OCI-LY1 (cell line): ENCODE measurements around the gene HIGD2A.

Experiments
- H2AFZ ChIP-seq: fragments of 200-600 bp; sonication (generic), shearing (Covaris generic); 2 replicates; pipeline ENCODE4 v1.6.0; 2014; ENCODE audit warnings: antibody characterized with exemption, mild to moderate bottlenecking, low read length
- H3F3A ChIP-seq: fragments of 200-600 bp; sonication (generic), shearing (Covaris generic); 2 replicates; pipeline ENCODE4 v1.6.0; 2014; ENCODE audit warnings: mild to moderate bottlenecking, antibody characterized with exemption, low read length, moderate library complexity; ENCODE audit not compliant: insufficient read depth
- H3K27ac ChIP-seq: fragments of 200-600 bp; sonication (generic); 2 replicates; pipeline ENCODE4 v1.5.1; 2014; ENCODE audit warnings: low read length, mixed run types, mild to moderate bottlenecking, low read depth; ENCODE audit not compliant: poor library complexity, severe bottlenecking
- H3K27me3 ChIP-seq: fragments of 200-600 bp; sonication (generic); 2 replicates; pipeline ENCODE4 v1.6.0; 2014; ENCODE audit warnings: antibody characterized with exemption, mild to moderate bottlenecking, low read length, moderate library complexity; ENCODE audit not compliant: insufficient read depth
- H3K36me3 ChIP-seq: fragments of 200-600 bp; sonication (generic); 2 replicates; pipeline ENCODE4 v1.6.1; 2014; ENCODE audit warnings: mild to moderate bottlenecking, antibody characterized with exemption, low read length, moderate library complexity, mixed read lengths; ENCODE audit not compliant: insufficient read depth
- H3K4me1 ChIP-seq: fragments of 200-600 bp; sonication (generic); 2 replicates; pipeline ENCODE4 v1.5.1; 2014; ENCODE audit warnings: mild to moderate bottlenecking, low read length, moderate library complexity; ENCODE audit not compliant: insufficient read depth, severe bottlenecking
- H3K4me2 ChIP-seq: fragments of 200-600 bp; sonication (generic), shearing (Covaris generic); 2 replicates; pipeline ENCODE4 v1.6.1; 2014; ENCODE audit warnings: low read length
- H3K4me3 ChIP-seq: fragments of 200-600 bp; sonication (generic); 2 replicates; pipeline ENCODE4 v1.5.1; 2014; ENCODE audit warnings: low read length, low read depth, mild to moderate bottlenecking, mixed read lengths; ENCODE audit not compliant: poor library complexity, severe bottlenecking
- H3K79me2 ChIP-seq: fragments of 200-600 bp; shearing (Covaris generic); 2 replicates; pipeline ENCODE4 v1.6.1; 2016; ENCODE audit warnings: mixed run types, low read length, mixed read lengths; ENCODE audit not compliant: insufficient read depth
- H3K9ac ChIP-seq: fragments of 200-600 bp; sonication (generic), shearing (Covaris generic); 2 replicates; pipeline ENCODE4 v1.6.1; 2014; ENCODE audit warnings: mild to moderate bottlenecking, low read length, mixed read lengths
- H3K9me2 ChIP-seq: fragments of 200-600 bp; sonication (generic), shearing (Covaris generic); 2 replicates; pipeline ENCODE4 v1.6.1; 2014; ENCODE audit warnings: low read depth, mild to moderate bottlenecking, low read length, mixed read lengths
- H3K9me3 ChIP-seq: fragments of 200-600 bp; shearing (Covaris generic); 2 replicates; pipeline ENCODE4 v1.6.1; 2014; ENCODE audit warnings: low read length, mixed read lengths
- H4K20me1 ChIP-seq: fragments of 200-600 bp; sonication (generic), shearing (Covaris generic); 2 replicates; pipeline ENCODE4 v1.6.0; 2016; ENCODE audit warnings: mild to moderate bottlenecking, low read length; ENCODE audit not compliant: insufficient read depth
- EZH2 ChIP-seq: fragments of 200-600 bp; sonication (generic), shearing (Covaris generic); IDR thresholded peaks from 2 replicates; pipeline ENCODE4 v1.8.0; 2017; ENCODE audit warnings: borderline replicate concordance, mixed run types, mild to moderate bottlenecking, antibody characterized with exemption, low read length, moderate library complexity, mixed read lengths
- TF ChIP-seq, protein P1 (sequence below): fragments of 200-600 bp; sonication (generic), shearing (Covaris generic); IDR thresholded peaks from 2 replicates; pipeline ENCODE4 v1.5.1; 2017; ENCODE audit warnings: mild to moderate bottlenecking, antibody characterized with exemption, low read length, moderate library complexity, mixed read lengths

HIGD2A gene

DNA sequence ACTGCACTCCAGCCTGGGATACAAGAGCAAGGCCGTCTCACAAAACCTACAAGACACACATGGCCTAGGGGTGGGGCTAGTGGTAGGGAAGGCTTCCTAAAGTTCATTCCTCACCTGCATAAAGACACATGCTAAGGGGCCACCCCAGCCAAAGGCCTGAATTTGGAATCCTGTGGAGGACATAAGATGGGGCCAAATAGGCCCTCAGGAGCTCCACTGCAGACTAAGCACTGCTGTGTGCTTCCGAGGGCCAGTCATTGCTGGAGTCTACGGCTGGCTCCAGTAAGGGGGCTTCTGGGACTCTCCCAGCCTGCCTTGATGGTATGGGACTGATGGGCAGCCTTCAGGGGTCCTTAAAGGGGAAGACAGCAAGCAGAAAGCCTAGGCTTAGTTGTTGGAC is 5.8 kb upstream of the HIGD2A start:
- no peaks in the 10 kb centered on the region for H3K27me3 ChIP-seq
- peaks cover 81% of the 10 kb centered on the region for H3K36me3 ChIP-seq

DNA sequence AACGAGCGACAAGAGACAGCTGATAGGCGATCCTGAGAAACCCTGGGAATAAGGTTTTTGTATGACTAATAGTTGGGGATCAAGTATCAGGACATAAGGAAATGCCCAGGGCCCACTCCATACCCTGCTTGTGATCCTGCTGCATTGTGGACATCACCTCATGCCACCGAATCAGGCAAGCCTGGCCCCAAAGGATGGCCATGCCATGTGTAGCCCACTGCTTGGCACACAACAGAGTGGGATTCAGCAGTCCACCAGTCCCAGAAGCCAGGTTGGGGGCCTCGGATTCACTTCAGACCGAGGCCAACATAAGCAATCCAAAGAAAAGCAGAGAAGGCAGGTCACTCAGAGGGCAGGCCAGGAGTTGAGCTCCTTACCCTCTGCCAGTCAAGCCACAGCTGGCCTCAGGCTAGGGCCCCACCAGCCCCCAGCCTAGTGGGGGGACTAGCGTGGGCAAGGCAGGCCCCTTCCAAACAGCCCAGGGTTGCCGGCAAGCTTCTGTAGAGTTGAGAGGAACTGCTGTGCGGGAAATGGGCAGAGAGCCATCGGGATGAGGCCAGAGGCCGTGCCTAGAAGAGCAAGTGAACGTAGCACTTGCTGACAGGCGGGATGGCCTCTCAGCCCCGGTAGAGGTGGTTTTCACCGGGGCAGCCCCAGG is 5.2 kb upstream of the HIGD2A start:
- Histone ChIP-seq H3K79me2 (peaks cover 30% of the 10 kb centered on the region), H3K9me2 (no peaks in the 10 kb centered on the region), H3K4me1 (peaks cover 19% of the 10 kb centered on the region), H3K9me3 (no peaks in the 10 kb centered on the region), H3K36me3 (peaks cover 86% of the 10 kb centered on the region), H3K9ac (no peak overlapping the region), H4K20me1 (no peaks in the 10 kb centered on the region), H3K4me3 (no peak overlapping the region), H3K27me3 (no peaks in the 10 kb centered on the region), H3K27ac (no peak overlapping the region), H2AFZ (no peak overlapping the region), H3F3A (peaks cover 7% of the 10 kb centered on the region; the same call in 1 of the 2 replicates), H3K4me2 (no peak overlapping the region)
- TF ChIP-seq EZH2: no peak
- TF ChIP-seq, protein P1, sequence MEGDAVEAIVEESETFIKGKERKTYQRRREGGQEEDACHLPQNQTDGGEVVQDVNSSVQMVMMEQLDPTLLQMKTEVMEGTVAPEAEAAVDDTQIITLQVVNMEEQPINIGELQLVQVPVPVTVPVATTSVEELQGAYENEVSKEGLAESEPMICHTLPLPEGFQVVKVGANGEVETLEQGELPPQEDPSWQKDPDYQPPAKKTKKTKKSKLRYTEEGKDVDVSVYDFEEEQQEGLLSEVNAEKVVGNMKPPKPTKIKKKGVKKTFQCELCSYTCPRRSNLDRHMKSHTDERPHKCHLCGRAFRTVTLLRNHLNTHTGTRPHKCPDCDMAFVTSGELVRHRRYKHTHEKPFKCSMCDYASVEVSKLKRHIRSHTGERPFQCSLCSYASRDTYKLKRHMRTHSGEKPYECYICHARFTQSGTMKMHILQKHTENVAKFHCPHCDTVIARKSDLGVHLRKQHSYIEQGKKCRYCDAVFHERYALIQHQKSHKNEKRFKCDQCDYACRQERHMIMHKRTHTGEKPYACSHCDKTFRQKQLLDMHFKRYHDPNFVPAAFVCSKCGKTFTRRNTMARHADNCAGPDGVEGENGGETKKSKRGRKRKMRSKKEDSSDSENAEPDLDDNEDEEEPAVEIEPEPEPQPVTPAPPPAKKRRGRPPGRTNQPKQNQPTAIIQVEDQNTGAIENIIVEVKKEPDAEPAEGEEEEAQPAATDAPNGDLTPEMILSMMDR: no peak

More for the DNA sequence above, 5.8 kb upstream of the HIGD2A start:
- TF ChIP-seq EZH2: no peak
- TF ChIP-seq, protein P1: no peak
- Histone ChIP-seq H3K79me2 (peaks cover 23% of the 10 kb centered on the region), H3K4me1 (peaks cover 19% of the 10 kb centered on the region), H3K4me3 (no peak overlapping the region), H3K9ac (no peak overlapping the region), H3K9me2 (no peaks in the 10 kb centered on the region), H3K9me3 (no peaks in the 10 kb centered on the region), H3K4me2 (no peak overlapping the region), H4K20me1 (no peaks in the 10 kb centered on the region), H2AFZ (no peak overlapping the region), H3F3A (peaks cover 7% of the 10 kb centered on the region; the same call in 1 of the 2 replicates), H3K27ac (no peak overlapping the region)

DNA sequence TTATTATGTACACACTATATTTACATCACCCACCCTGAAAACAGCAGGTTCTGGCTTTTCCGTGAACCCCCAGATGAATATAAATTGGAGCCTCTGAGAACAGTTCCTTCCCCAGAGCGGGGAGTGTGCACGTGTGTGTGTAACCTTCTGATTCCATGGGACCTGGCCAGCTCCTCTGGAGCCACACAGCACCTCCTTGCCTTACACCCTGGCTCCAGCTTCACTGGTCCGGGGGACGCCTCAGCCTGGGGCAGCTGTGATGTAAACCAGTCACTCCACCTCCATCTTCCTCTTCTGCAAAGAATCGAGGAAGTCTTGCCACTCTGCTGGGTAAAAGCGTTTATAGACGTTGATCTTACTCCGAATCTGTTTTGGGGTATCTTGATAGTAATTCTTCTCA is 4.6 kb upstream of the HIGD2A start:
- no peaks in the 10 kb centered on the region for H3K9me2 ChIP-seq
- H3K79me2 ChIP-seq: peaks cover 30% of the 10 kb centered on the region
- no peaks in the 10 kb centered on the region for H3K9me3 ChIP-seq
- H3K36me3 ChIP-seq: peaks cover 86% of the 10 kb centered on the region
- no peak overlapping the region for H3K4me2 ChIP-seq
- TF ChIP-seq, protein P1: no peak
- no peak for TF ChIP-seq EZH2
- H2AFZ ChIP-seq: no peak overlapping the region
- peaks cover 19% of the 10 kb centered on the region for H3K4me1 ChIP-seq
- H3K4me3 ChIP-seq: no peak overlapping the region
- H4K20me1 ChIP-seq: no peaks in the 10 kb centered on the region
- H3K27ac ChIP-seq: no peak overlapping the region
- no peak overlapping the region for H3K9ac ChIP-seq
- peaks cover 7% of the 10 kb centered on the region; the same call in 1 of the 2 replicates for H3F3A ChIP-seq
- no peaks in the 10 kb centered on the region for H3K27me3 ChIP-seq
